K562 (cell line): ENCODE measurements around the gene TSPAN11. TPM values are rescaled to one million over a fixed set of nuclear protein-coding genes. Genes with fewer than 3 reads are reported as not detected.

Source experiments
- ATAC-seq: fragments of 200-7000 bp; cut with Tn5 transposase; 3 replicates; pipeline ENCODE4 v1.9.1; 2020; ENCODE audit warnings: moderate library complexity
- BruUV-seq: library from RNA; stranded (reverse); fragments of 400-500 nt; replicated peaks from 2 replicates; lab custom pipeline; 2021; lab: Mats Ljungman, UMichigan
- CTCF ChIA-PET: fragments of 300-600 bp; formaldehyde crosslinking; extraction: SDS; loops from one replicate; lab custom pipeline; 2021; ENCODE audit warnings: low intra/inter-chr PET ratio; lab: Yijun Ruan, JAX
- POLR2A ChIA-PET: fragments of 300-600, 350-650 bp; sonication (Branson Sonifier 250); formaldehyde crosslinking; extraction: SDS; loops from one replicate; lab custom pipeline; 2021; ENCODE audit warnings: antibody characterized with exemption, inconsistent platforms; lab: Yijun Ruan, JAX
- DNase-seq, 4 experiments: peaks; one replicate each; pipeline versions ENCODE4 v3.0.0 to v3.0.0-alpha.2; 2011 to 2018; ENCODE audit warnings: low spot score in 3 of 4, mixed read lengths in 3 of 4; ENCODE audit errors: extremely low read depth in 1 of 4
- FAIRE-seq: peaks from 2 replicates; lab custom pipeline; 2011; peaks lifted over from hg19 to GRCh38; lab: Jason Lieb, UNC
- H2AFZ ChIP-seq: 2 replicates; pipeline ENCODE4 v1.6.0; 2011; ENCODE audit warnings: low read depth, low read length, control low read depth, inconsistent platforms
- H3K27ac ChIP-seq: fragments of 200-600 bp; 3 replicates; pipeline ENCODE4 v1.8.0; 2011; ENCODE audit warnings: low read depth, mild to moderate bottlenecking, control low read depth, inconsistent platforms, low read length, moderate library complexity, mixed read lengths; ENCODE audit errors: extremely low read depth
- H3K27me3 ChIP-seq, 2 experiments: fragments of 300-600 bp in 1 of 2; 2 replicates in 1 of 2; 3 replicates in 1 of 2; pipeline versions ENCODE4 v1.6.0 to v1.8.0; 2011; ENCODE audit warnings: inconsistent platforms in 2 of 2, low read length in 2 of 2, mild to moderate bottlenecking in 1 of 2, mixed read lengths in 1 of 2, moderate library complexity in 1 of 2; ENCODE audit not compliant: control insufficient read depth in 2 of 2, insufficient read depth in 2 of 2
- H3K36me3 ChIP-seq: fragments of 300-600 bp; 3 replicates; pipeline ENCODE4 v1.8.0; 2011; ENCODE audit warnings: mild to moderate bottlenecking, low read length, inconsistent platforms; ENCODE audit not compliant: control insufficient read depth, insufficient read depth
- H3K4me1 ChIP-seq, 2 experiments: fragments of 200-600 bp in 1 of 2; replicated peaks in 1 of 2; 2 replicates in 1 of 2; 3 replicates in 1 of 2; pipeline versions ENCODE4 v1.5.1 to v1.8.0; 2011; ENCODE audit warnings: inconsistent platforms in 2 of 2, low read length in 2 of 2, mild to moderate bottlenecking in 1 of 2, mixed read lengths in 1 of 2, moderate library complexity in 1 of 2; ENCODE audit not compliant: control insufficient read depth in 2 of 2, insufficient read depth in 2 of 2
- H3K4me2 ChIP-seq: 2 replicates; pipeline ENCODE4 v1.6.1; 2011; ENCODE audit warnings: low read length, control low read depth, inconsistent platforms, mixed read lengths; ENCODE audit not compliant: insufficient read depth
- H3K4me3 ChIP-seq: fragments of 200-600 bp; sonication (generic), shearing (Covaris generic); 2 replicates; pipeline ENCODE4 v1.5.1; 2016; ENCODE audit warnings: control low read depth, inconsistent platforms
- H3K79me2 ChIP-seq: fragments of 200-600 bp; 3 replicates; pipeline ENCODE4 v1.8.0; 2011; ENCODE audit warnings: low read length, inconsistent platforms; ENCODE audit not compliant: control insufficient read depth, insufficient read depth
- H3K9ac ChIP-seq, 2 experiments: 2 replicates each; pipeline versions ENCODE4 v1.6.0 to v1.6.1; 2011; ENCODE audit warnings: low read depth in 2 of 2, low read length in 2 of 2, control low read depth in 1 of 2, inconsistent platforms in 1 of 2, mild to moderate bottlenecking in 1 of 2, mixed read lengths in 1 of 2; ENCODE audit not compliant: insufficient read depth in 1 of 2
- H3K9me1 ChIP-seq: one replicate; pipeline ENCODE4 v1.6.0; 2011; ENCODE audit warnings: inconsistent platforms, mild to moderate bottlenecking, low read length, moderate library complexity; ENCODE audit not compliant: control insufficient read depth, insufficient read depth
- H3K9me3 ChIP-seq: replicated peaks from 2 replicates; pipeline ENCODE4 v1.5.1; 2011; ENCODE audit warnings: low read depth, low read length, inconsistent platforms; ENCODE audit not compliant: control insufficient read depth, insufficient read depth
- H4K20me1 ChIP-seq: replicated peaks from 2 replicates; pipeline ENCODE4 v1.6.1; 2011; ENCODE audit warnings: low read length, inconsistent platforms, mixed read lengths; ENCODE audit not compliant: control insufficient read depth, insufficient read depth
- CBFB ChIP-seq: sonication (generic); formaldehyde crosslinking; IDR thresholded peaks from 2 replicates; pipeline ENCODE4 v1.4.0; 2020; ENCODE audit warnings: mild to moderate bottlenecking, missing genetic modification reagents
- CBX2 ChIP-seq: fragments of 200-600 bp; sonication (generic); IDR thresholded peaks from one replicate; pipeline ENCODE4 v1.6.1; 2012; ENCODE audit warnings: mild to moderate bottlenecking, low read length, inconsistent platforms; ENCODE audit not compliant: insufficient read depth, poor library complexity, severe bottlenecking
- CHD4 ChIP-seq: fragments of 200-600 bp; sonication (generic); IDR thresholded peaks from 3 replicates; pipeline ENCODE4 v1.6.1; 2012; ENCODE audit warnings: low read depth, mild to moderate bottlenecking, mixed read lengths, low read length, inconsistent platforms; ENCODE audit not compliant: insufficient read depth, insufficient replicate concordance, poor library complexity, severe bottlenecking
- FOXK1 ChIP-seq: sonication (generic); formaldehyde crosslinking; IDR thresholded peaks from 2 replicates; pipeline ENCODE4 v1.8.0; 2022; ENCODE audit warnings: missing genetic modification reagents, mild to moderate bottlenecking, borderline replicate concordance
- GABPB1 ChIP-seq: sonication (generic); formaldehyde crosslinking; IDR thresholded peaks from 2 replicates; pipeline ENCODE4 v1.8.0; 2022; ENCODE audit warnings: mild to moderate bottlenecking, missing genetic modification reagents
- MCM7 ChIP-seq, 2 experiments: fragments of 450-650 bp; IDR thresholded peaks; 2 replicates each; pipeline ENCODE4 v1.6.1; 2016 to 2018
- UBTF ChIP-seq, 2 experiments: IDR thresholded peaks; 2 replicates each; pipeline ENCODE4 v1.6.1; 2012; ENCODE audit warnings: improper control_type of control experiment in 2 of 2, low read depth in 2 of 2, low read length in 2 of 2, borderline replicate concordance in 1 of 2
- YBX1 ChIP-seq: fragments of 450-650 bp; IDR thresholded peaks from 2 replicates; pipeline ENCODE4 v1.7.1; 2016; ENCODE audit warnings: mild to moderate bottlenecking
- ZNF436 ChIP-seq: fragments of 250-450, 450-650 bp; sonication (Bioruptor Pico); formaldehyde crosslinking; IDR thresholded peaks from 2 replicates; pipeline ENCODE4 v1.7.0; 2020; ENCODE audit warnings: mild to moderate bottlenecking
- WGBS: fragments of 100-300 bp; shearing (Covaris generic); methylation state at CpG from one replicate; pipeline ENCODE4 v1.1.6; 2016; ENCODE audit warnings: low coverage, mixed read lengths; ENCODE audit not compliant: insufficient coverage; ENCODE audit errors: missing lambda C conversion rate; 5-methylcytosine and 5-hydroxymethylcytosine counted together
- in situ Hi-C: fragments of 300-500 bp; cut with MboI; formaldehyde crosslinking; loops from 4 replicates; pipeline ENCODE4 v1.15.0; 2018; ENCODE audit warnings: inconsistent platforms, mixed read lengths
- intact Hi-C: fragments of 100-400 bp; cut with micrococcal nuclease; formaldehyde crosslinking; loops from 2 replicates; pipeline ENCODE4 v1.14.2; 2022
- polyA plus RNA-seq, 8 experiments: library from polyadenylated mRNA; depleted of rRNA in 4 of 8; stranded (reverse) in 5 of 8; unstranded in 3 of 8; fragments of >200 nt; fragmentation: Nextera tagmentation in 2 of 8; fragmentation: Illumina TruSeq in 1 of 8; extraction: Ambion mirVana in 2 of 8; extraction: Trizol in 1 of 8; gene quantifications; 2 replicates each; pipeline versions ENCODE4 v1.2.1 to v1.2.3, GENCODE V29; 2011 to 2014; ENCODE audit warnings: inconsistent platforms in 1 of 8, missing spikeins in 1 of 8
- total RNA-seq, 7 experiments: library from RNA; depleted of rRNA in 6 of 7; stranded (reverse); fragments of >200 nt in 6 of 7; fragmentation: Illumina TruSeq in 2 of 7; extraction: Trizol in 2 of 7; gene quantifications; 2 replicates each; pipeline versions ENCODE4 v1.2.1 to v1.2.3, GENCODE V29; 2011 to 2021; ENCODE audit warnings: low replicate concordance in 1 of 7

TSPAN11 gene
- total and polyA plus RNA-seq, 9 of the 15 experiments (the other 6 are each of a cell fraction or from before 2014, with no cell fraction given) = not detected

GRCh38 chr12:30968211-30968610 lies 41.7 kb downstream of the TSPAN11 start (continued):
- TF ChIP-seq MCM7 (IDR thresholded peaks at IDR 0.05) = no peak
- no peak for TF ChIP-seq CBFB (CRISPR knock-in tag)
- TF ChIP-seq UBTF (IDR thresholded peaks at IDR 0.05; ENCODE audit: borderline replicate concordance in 1 of 2, low read depth in 2 of 2, low read length in 2 of 2) = no peak
- TF ChIP-seq CHD4 = no peak
- no peak for TF ChIP-seq FOXK1 (CRISPR knock-in tag)
- TF ChIP-seq, all 486 proteins: peak for 0

- POLR2A ChIA-PET = interaction anchor here (0.7 kb wide), 1 partner anchor 69 kb away, joined by 3 read pairs; no protein-coding TSS in a partner anchor
- no peaks in the 10 kb centered on the region for H3K36me3 ChIP-seq
- CTCF ChIA-PET = no interaction called here
- no TSS peak for BruUV-seq
- no peaks in the 10 kb centered on the region; the same call in 1 of the 2 replicates for H3K9me3 ChIP-seq
- no peak overlapping the region for H3K4me3 ChIP-seq
- H3K4me2 ChIP-seq = no peak overlapping the region
- DNase-seq (no peak), FAIRE-seq (no peak), ATAC-seq (no peak)
- peaks cover 13 to 76% of the 10 kb centered on the region in 2 experiments; a peak in 4 of 5 replicates for H3K27me3 ChIP-seq
- H3K79me2 ChIP-seq = no peaks in the 10 kb centered on the region
- intact Hi-C loops (no loop called here), in situ Hi-C loops (no loop called here)
- no peak for TF ChIP-seq ZNF436
- TF ChIP-seq YBX1 = no peak
- TF ChIP-seq GABPB1 = no peak
- TF ChIP-seq CBX2 = no peak
- H3K9ac ChIP-seq = no peak overlapping the region
- no peak overlapping the region for H3K27ac ChIP-seq
- no peaks in the 10 kb centered on the region for H3K9me1 ChIP-seq
- H3K4me1 ChIP-seq = no peaks in the 10 kb centered on the region
- 0% methylated on average over 3 of the region's 3 CpGs for WGBS
- no peaks in the 10 kb centered on the region; the same call in 1 of the 2 replicates for H4K20me1 ChIP-seq
- no peak overlapping the region for H2AFZ ChIP-seq
Observed at GRCh38 chr12:30969006-30969405, 42.5 kb downstream of the TSPAN11 start.
